PC-9 (cell line): Measurements from ENCODE around the gene TEKT2. TPM values are rescaled to one million over a fixed set of nuclear protein-coding genes. Genes with fewer than 3 reads are reported as not detected.
A peak's percentile ranks its signal among the peaks of the same experiment; 100 is the strongest.

Experiments used
- BruUV-seq: library from RNA; stranded (reverse); fragments of 400-500 nt; replicated peaks from 2 replicates; lab custom pipeline; 2021; lab: Mats Ljungman, UMichigan
- CTCF ChIA-PET: fragments of 300-600 bp; sonication (Branson Sonifier 250); formaldehyde crosslinking; loops from one replicate; lab custom pipeline; 2022; ENCODE audit warnings: antibody characterized with exemption; lab: Charles Lee
- POLR2A ChIA-PET: fragments of 300-600 bp; sonication (Branson Sonifier 250); formaldehyde crosslinking; loops from one replicate; lab custom pipeline; 2022; ENCODE audit warnings: antibody characterized with exemption; ENCODE audit not compliant: unreplicated experiment; lab: Charles Lee
- DNase-seq, 2 experiments: peaks; one replicate each; pipeline versions ENCODE4 v3.0.0 to v3.0.0-alpha.2; 2015 to 2022; ENCODE audit warnings: mixed read lengths in 1 of 2
- H2AFZ ChIP-seq: fragments of 200-600 bp; sonication (generic); 2 replicates; pipeline ENCODE4 v1.8.1; 2017; ENCODE audit warnings: antibody characterized with exemption
- H3F3A ChIP-seq: fragments of 200-600 bp; sonication (generic); 2 replicates; pipeline ENCODE4 v1.8.1; 2017; ENCODE audit warnings: antibody characterized with exemption, mild to moderate bottlenecking, low read depth; ENCODE audit not compliant: insufficient read depth
- H3K27ac ChIP-seq: fragments of 200-600 bp; sonication (generic); 2 replicates; pipeline ENCODE4 v1.6.1; 2016; ENCODE audit warnings: mixed run types
- H3K27me3 ChIP-seq: fragments of 200-600 bp; sonication (generic); 2 replicates; pipeline ENCODE4 v1.6.1; 2016; ENCODE audit warnings: low read depth, mixed run types; ENCODE audit not compliant: insufficient read depth
- H3K36me3 ChIP-seq: fragments of 200-600 bp; sonication (generic); 2 replicates; pipeline ENCODE4 v1.6.1; 2016; ENCODE audit warnings: low read depth, mixed run types
- H3K4me1 ChIP-seq: fragments of 200-600 bp; sonication (generic); replicated peaks from 2 replicates; pipeline ENCODE4 v1.6.1; 2016; ENCODE audit warnings: mixed run types; ENCODE audit not compliant: insufficient read depth
- H3K4me2 ChIP-seq: fragments of 200-600 bp; sonication (generic); 2 replicates; pipeline ENCODE4 v1.6.1; 2017; ENCODE audit warnings: mixed run types
- H3K4me3 ChIP-seq: fragments of 200-600 bp; sonication (generic); 2 replicates; pipeline ENCODE4 v1.6.1; 2016; ENCODE audit warnings: mixed run types
- H3K79me2 ChIP-seq: fragments of 200-600 bp; sonication (generic); 2 replicates; pipeline ENCODE4 v1.6.1; 2017; ENCODE audit warnings: low read depth, mixed run types
- H3K9me2 ChIP-seq: fragments of 200-600 bp; sonication (generic); 2 replicates; pipeline ENCODE4 v1.8.1; 2017; ENCODE audit warnings: mild to moderate bottlenecking; ENCODE audit not compliant: insufficient read depth
- H3K9me3 ChIP-seq: fragments of 200-600 bp; sonication (generic); 2 replicates; pipeline ENCODE4 v1.8.1; 2016; ENCODE audit warnings: low read depth; ENCODE audit not compliant: insufficient read depth
- H4K20me1 ChIP-seq: fragments of 200-600 bp; sonication (generic); 2 replicates; pipeline ENCODE4 v1.8.1; 2017; ENCODE audit not compliant: insufficient read depth
- EZH2 ChIP-seq: fragments of 200-600 bp; sonication (generic); IDR thresholded peaks from 2 replicates; pipeline ENCODE4 v1.8.0; 2017; ENCODE audit warnings: antibody characterized with exemption, low read depth
- intact Hi-C: fragments of 100-400 bp; cut with micrococcal nuclease; formaldehyde crosslinking; loops from one replicate; pipeline ENCODE4 v1.10.0; 2022; ENCODE audit not compliant: unreplicated experiment
- total RNA-seq: library from RNA; stranded (reverse); gene quantifications from 2 replicates; pipeline ENCODE4 v1.2.3, GENCODE V29; 2021
- TF ChIP-seq, protein P1 (sequence below): fragments of 200-600 bp; sonication (generic); conservative IDR thresholded peaks from 2 replicates; pipeline ENCODE4 v1.6.1; 2017; ENCODE audit warnings: mixed run types, antibody characterized with exemption, mild to moderate bottlenecking, moderate library complexity

The TEKT2 gene
- total RNA-seq, 1 experiment from 2014 or later, result 1.1 TPM

- peaks cover 6% of the 10 kb centered on the region for H3K4me1 ChIP-seq
- no peaks in the 10 kb centered on the region for H3K27me3 ChIP-seq
- DNase-seq, result no peak
- H3K27ac ChIP-seq, result no peak overlapping the region
- no peaks in the 10 kb centered on the region; the same call in 1 of the 2 replicates for H3F3A ChIP-seq
- H3K4me2 ChIP-seq, result no peak overlapping the region
- H3K9me2 ChIP-seq, result no peaks in the 10 kb centered on the region
- peaks cover 3% of the 10 kb centered on the region; the same call in 1 of the 2 replicates for H3K36me3 ChIP-seq
- no peak overlapping the region for H3K4me3 ChIP-seq
- BruUV-seq, result no TSS peak
- CTCF ChIA-PET, result no interaction called here
- intact Hi-C loops, result loop anchor here (1.0 kb wide), 2 partner anchors 156 to 204 kb away; partner anchors contain the start of genes AGO1 and AGO3
- peaks cover 9% of the 10 kb centered on the region; the same call in 1 of the 2 replicates for H4K20me1 ChIP-seq
- H2AFZ ChIP-seq, result no peak overlapping the region
- peaks cover 27% of the 10 kb centered on the region for H3K79me2 ChIP-seq
- TF ChIP-seq, protein P1, sequence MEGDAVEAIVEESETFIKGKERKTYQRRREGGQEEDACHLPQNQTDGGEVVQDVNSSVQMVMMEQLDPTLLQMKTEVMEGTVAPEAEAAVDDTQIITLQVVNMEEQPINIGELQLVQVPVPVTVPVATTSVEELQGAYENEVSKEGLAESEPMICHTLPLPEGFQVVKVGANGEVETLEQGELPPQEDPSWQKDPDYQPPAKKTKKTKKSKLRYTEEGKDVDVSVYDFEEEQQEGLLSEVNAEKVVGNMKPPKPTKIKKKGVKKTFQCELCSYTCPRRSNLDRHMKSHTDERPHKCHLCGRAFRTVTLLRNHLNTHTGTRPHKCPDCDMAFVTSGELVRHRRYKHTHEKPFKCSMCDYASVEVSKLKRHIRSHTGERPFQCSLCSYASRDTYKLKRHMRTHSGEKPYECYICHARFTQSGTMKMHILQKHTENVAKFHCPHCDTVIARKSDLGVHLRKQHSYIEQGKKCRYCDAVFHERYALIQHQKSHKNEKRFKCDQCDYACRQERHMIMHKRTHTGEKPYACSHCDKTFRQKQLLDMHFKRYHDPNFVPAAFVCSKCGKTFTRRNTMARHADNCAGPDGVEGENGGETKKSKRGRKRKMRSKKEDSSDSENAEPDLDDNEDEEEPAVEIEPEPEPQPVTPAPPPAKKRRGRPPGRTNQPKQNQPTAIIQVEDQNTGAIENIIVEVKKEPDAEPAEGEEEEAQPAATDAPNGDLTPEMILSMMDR, result no peak
- TF ChIP-seq EZH2, result no peak
- POLR2A ChIA-PET, result interaction anchor here (0.6 kb wide), 1 partner anchor 190 kb away, joined by 9 read pairs; no protein-coding TSS in a partner anchor
- no peaks in the 10 kb centered on the region for H3K9me3 ChIP-seq
Observed at GRCh38 chr1:36087233-36088123, 3.6 kb downstream of the TEKT2 start.

DNA sequence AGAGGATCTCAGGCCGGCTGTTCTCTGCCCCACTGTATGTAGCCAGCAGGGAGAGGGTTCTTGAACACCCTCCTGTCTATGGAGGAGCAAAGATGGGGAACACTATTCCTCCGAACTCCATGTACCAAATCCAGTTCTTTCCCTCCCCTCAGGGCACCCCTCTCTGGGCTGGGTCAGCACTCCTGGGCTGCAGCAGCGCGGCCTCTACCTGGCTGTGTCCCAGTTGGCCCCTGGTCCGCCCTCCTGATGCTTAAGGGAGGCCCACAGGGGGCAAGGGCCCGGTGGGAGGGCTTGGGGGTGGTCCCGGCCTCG, 4.3 kb downstream of the TEKT2 start:
- Histone ChIP-seq H3F3A (peaks cover 6% of the 10 kb centered on the region; the same call in 1 of the 2 replicates), H3K4me2 (peak overlapping the region; percentile 83), H3K9me3 (no peaks in the 10 kb centered on the region), H2AFZ (peak overlapping the region; percentile 87; the same call in 1 of the 2 replicates), H3K4me3 (peak overlapping the region; percentile 97; the same call in 1 of the 2 replicates), H3K36me3 (peaks cover 11% of the 10 kb centered on the region; the same call in 1 of the 2 replicates), H4K20me1 (peaks cover 9% of the 10 kb centered on the region; the same call in 1 of the 2 replicates), H3K4me1 (peaks cover 6% of the 10 kb centered on the region), H3K27me3 (no peaks in the 10 kb centered on the region), H3K27ac (no peak overlapping the region), H3K9me2 (no peaks in the 10 kb centered on the region), H3K79me2 (peaks cover 27% of the 10 kb centered on the region)
- BruUV-seq, result no TSS peak
- POLR2A ChIA-PET, result no interaction called here
- no peak for DNase-seq
- TF ChIP-seq, protein P1, result no peak
- TF ChIP-seq EZH2, result no peak
- CTCF ChIA-PET, result no interaction called here
- intact Hi-C loops, result loop anchor here (1.0 kb wide), 2 partner anchors 157 to 205 kb away; partner anchors contain the start of genes AGO1 and AGO3

DNA sequence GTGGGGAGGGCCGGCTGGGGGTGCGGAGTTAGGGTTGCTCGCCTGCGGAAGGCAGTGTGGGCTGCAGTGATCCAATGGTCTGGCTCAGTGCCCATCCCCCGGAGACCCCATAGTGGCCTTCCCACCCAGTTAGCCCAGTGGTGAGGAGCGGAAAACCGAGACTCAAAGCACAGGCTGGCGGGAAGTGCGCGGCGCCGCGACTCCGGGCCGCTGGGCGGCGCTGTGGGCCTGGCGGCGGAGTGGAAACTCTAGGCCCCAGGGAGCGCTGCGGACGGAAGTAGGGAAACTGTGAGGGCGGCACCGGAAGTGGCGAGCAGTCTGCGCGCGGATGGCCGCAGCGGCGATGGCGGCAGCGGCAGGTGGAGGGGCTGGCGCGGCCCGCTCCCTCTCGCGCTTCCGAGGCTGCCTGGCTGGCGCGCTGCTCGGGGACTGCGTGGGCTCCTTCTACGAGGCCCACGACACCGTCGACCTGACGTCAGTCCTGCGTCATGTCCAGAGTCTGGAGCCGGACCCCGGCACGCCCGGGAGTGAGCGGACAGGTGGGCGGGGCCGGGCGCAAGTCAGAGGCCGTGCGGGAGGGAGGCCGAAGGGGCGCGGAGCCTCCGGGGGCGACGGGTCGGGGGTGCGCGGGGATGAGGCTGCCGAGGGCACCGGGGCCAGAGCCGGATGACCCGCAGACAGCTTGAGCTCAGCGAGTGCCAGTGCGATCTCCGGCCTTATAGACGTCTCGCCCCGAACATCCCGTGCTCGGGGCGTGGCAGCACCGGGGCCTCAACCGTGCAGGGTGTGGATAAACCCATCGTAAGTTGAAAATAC, 4.9 kb downstream of the TEKT2 start, which contains the start of gene ADPRS:
Gene ADPRS (plus strand): TSS at position 316 of the 816 bp plus-strand sequence. CDS start 13 bp downstream, at position 329.
- H3K27me3 ChIP-seq, result no peaks in the 10 kb centered on the region
- peak within 1 kb of the TSS; percentile 90 for H3K4me2 ChIP-seq
- peaks cover 6% of the 10 kb centered on the region; the same call in 1 of the 2 replicates for H3F3A ChIP-seq
- H3K27ac ChIP-seq, result peak within 1 kb of the TSS; percentile 57
- no TSS peak for BruUV-seq
- no peaks in the 10 kb centered on the region for H3K9me2 ChIP-seq
- H3K36me3 ChIP-seq, result peaks cover 16% of the 10 kb centered on the region; the same call in 1 of the 2 replicates
- peak within 1 kb of the TSS; percentile 87 for H2AFZ ChIP-seq
- CTCF ChIA-PET, result no interaction called here
- intact Hi-C loops, result loop anchor here (1.0 kb wide), 2 partner anchors 157 to 205 kb away; partner anchors contain the start of genes AGO1 and AGO3
- peak within 1 kb of the TSS; percentile 97 for H3K4me3 ChIP-seq
- POLR2A ChIA-PET, result no interaction called here
- no peak for TF ChIP-seq EZH2
- TF ChIP-seq, protein P1, result peak; percentile 93
- H3K4me1 ChIP-seq, result peaks cover 6% of the 10 kb centered on the region
- H3K9me3 ChIP-seq, result no peaks in the 10 kb centered on the region
- peaks cover 9% of the 10 kb centered on the region for H4K20me1 ChIP-seq
- H3K79me2 ChIP-seq, result peaks cover 27% of the 10 kb centered on the region
- peak; percentile 74 to 89 for DNase-seq
